ENCODE results near the gene RGSL1. TPM values are rescaled to one million over a fixed set of nuclear protein-coding genes. Genes with fewer than 3 reads are reported as not detected.

Gene RGSL1
- total RNA-seq, 4 donors from 2014 or later = 0.42 to 0.61 TPM; not detected in 2

DNA sequence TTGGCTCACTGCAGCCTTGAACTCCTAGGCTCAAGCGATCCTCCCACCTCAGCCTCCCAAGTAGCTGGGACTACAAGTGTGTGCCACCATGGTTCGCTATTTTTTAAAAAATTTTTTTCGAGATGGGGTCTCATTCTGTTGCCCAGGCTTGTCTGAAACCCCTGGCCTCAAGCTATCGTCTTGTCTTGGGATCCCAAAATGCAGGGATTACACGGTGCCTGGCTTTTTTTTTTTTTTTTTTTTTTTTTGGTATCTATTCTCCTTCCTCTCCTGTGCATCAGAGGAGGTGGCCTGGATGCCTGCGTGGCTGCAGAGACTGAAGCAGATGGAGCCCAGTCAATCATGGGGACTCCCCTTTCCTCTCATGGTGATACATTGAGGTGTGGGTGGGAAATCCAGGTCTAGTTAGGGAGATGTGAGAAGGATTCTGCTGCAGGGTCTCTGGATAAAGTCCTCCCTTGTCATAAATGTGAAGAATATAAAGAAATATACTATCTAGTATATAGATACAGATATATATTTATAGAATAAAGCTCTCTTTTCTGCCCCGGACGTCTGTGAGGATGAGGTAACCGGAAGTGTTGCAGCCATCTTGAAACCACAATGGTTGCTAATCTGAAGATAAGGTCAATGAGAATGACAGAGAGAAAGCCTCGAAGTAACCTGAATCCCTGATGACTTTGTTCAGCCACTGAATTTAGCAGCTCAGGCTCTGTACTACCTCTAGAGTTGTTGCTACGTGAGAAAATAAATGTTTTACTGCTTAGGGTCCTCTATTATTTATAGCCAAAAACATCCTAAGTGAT, 19.5 kb upstream of the RGSL1 start:
- Histone ChIP-seq H3K4me3 (no peak overlapping the region), H3K27me3 (peaks cover 0 to 5% (median 0%) of the 10 kb centered on the region in 4 donors), H3K4me1 (peaks cover 0 to 14% (median 0%) of the 10 kb centered on the region in 3 donors), H3K9me3 (no peaks in the 10 kb centered on the region), H3K36me3 (no peaks in the 10 kb centered on the region), H3K27ac (no peak overlapping the region)
- DNase-seq = no peak
- intact Hi-C loops (cut with DNase I) = no loop called here
- TF ChIP-seq POLR2A (IDR thresholded peaks at IDR 0.05) (no peak), CTCF (IDR thresholded peaks at IDR 0.05) (no peak)
- WGBS, 2 donors = 68 to 73% methylated on average over 11 of the region's 11 CpGs

DNA sequence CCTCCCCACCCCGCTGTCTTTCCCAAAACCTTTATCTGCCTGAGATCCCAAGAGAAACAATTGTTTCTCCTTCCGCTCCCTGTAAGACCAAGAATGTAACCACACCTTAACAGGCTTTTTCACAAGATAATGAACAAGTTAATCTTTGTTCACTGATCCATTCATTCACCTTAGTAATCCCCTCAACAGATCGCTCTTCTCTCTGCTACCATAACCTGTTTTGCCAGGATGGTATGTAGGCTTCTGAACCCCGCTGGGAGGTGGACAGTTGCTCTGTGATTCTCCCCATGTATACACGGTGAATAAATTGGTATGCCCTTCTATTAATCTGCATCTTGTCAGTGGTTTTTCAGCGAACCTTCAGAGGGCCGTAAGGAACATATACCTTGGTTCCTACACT, 18.7 kb upstream of the RGSL1 start:
- Histone ChIP-seq H3K9me3 (no peaks in the 10 kb centered on the region), H3K27me3 (peaks cover 0 to 5% (median 0%) of the 10 kb centered on the region in 4 donors), H3K4me3 (no peak overlapping the region), H3K4me1 (peaks cover 0 to 14% (median 0%) of the 10 kb centered on the region in 3 donors), H3K27ac (no peak overlapping the region), H3K36me3 (no peaks in the 10 kb centered on the region)
- TF ChIP-seq POLR2A (IDR thresholded peaks at IDR 0.05) (no peak), CTCF (IDR thresholded peaks at IDR 0.05) (no peak)
- 60 to 67% methylated on average over 7 of the region's 7 CpGs for WGBS, 2 donors
- intact Hi-C loops (cut with DNase I) = no loop called here
- DNase-seq = no peak

GRCh38 chr1:182433580-182433979, 16.4 kb upstream of the RGSL1 start:
- TF ChIP-seq CTCF (IDR thresholded peaks at IDR 0.05) (no peak), POLR2A (IDR thresholded peaks at IDR 0.05) (no peak)
- H3K4me1 ChIP-seq = peaks cover 0 to 14% (median 0%) of the 10 kb centered on the region in 3 donors
- no peak overlapping the region for H3K4me3 ChIP-seq
- 92% methylated on average over 1 of the region's 1 CpG for WGBS, 2 donors
- intact Hi-C loops (cut with DNase I) = no loop called here
- H3K27me3 ChIP-seq = peaks cover 0 to 5% (median 0%) of the 10 kb centered on the region in 4 donors
- no peak for DNase-seq
- no peak overlapping the region for H3K27ac ChIP-seq
- H3K9me3 ChIP-seq = peaks cover 0 to 6% (median 0%) of the 10 kb centered on the region in 3 donors
- no peaks in the 10 kb centered on the region for H3K36me3 ChIP-seq

DNA sequence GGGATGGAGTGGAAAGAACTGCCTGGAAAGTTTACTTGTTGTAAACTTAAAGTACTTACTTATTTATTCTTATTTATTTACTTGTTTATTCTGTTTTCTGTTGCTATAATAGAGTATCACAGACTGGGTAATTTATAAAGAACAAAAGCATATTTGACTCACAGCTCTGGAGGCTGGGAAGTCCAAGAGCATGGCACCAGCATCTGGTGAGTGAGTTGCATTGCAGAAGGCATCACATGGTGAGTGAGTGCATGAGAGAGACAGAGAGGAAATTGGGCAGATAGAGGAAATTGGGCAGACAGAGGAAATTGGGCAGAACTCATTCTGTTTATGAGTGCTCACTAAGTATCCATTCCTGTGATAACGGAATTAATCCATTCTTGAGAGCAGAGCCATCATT, 11.6 kb upstream of the RGSL1 start:
- Histone ChIP-seq H3K36me3 (no peaks in the 10 kb centered on the region), H3K9me3 (peaks cover 0 to 9% (median 0%) of the 10 kb centered on the region in 3 donors), H3K27ac (no peak overlapping the region), H3K27me3 (no peaks in the 10 kb centered on the region), H3K4me1 (peaks cover 0 to 6% (median 0%) of the 10 kb centered on the region in 3 donors), H3K4me3 (no peak overlapping the region)
- intact Hi-C loops (cut with DNase I) = no loop called here
- DNase-seq = no peak
- no peak for TF ChIP-seq POLR2A (IDR thresholded peaks at IDR 0.05)
- TF ChIP-seq CTCF (IDR thresholded peaks at IDR 0.05) = no peak
- 81 to 100% methylated on average over 1 of the region's 1 CpG for WGBS, 2 donors

GRCh38 chr1:182441719-182442118, 8.2 kb upstream of the RGSL1 start:
- no peak for DNase-seq
- Histone ChIP-seq H3K4me3 (no peak overlapping the region), H3K27ac (no peak overlapping the region), H3K36me3 (no peaks in the 10 kb centered on the region), H3K4me1 (no peaks in the 10 kb centered on the region), H3K27me3 (no peaks in the 10 kb centered on the region), H3K9me3 (peaks cover 0 to 9% (median 0%) of the 10 kb centered on the region in 3 donors)
- TF ChIP-seq POLR2A (IDR thresholded peaks at IDR 0.05) (no peak), CTCF (IDR thresholded peaks at IDR 0.05) (no peak)
- intact Hi-C loops (cut with DNase I) = no loop called here
- WGBS, 2 donors = 50 to 95% methylated on average over 1 to 3 of the region's 3 CpGs
